Lower leg skin (tissue), 4 donors: ENCODE results near the gene ZBTB21. TPM values are rescaled to one million over a fixed set of nuclear protein-coding genes. Genes with fewer than 3 reads are reported as not detected.

Source experiments
- DNase-seq, 2 donors: peaks; one replicate each; pipeline ENCODE4 v3.0.0-alpha.2; 2019; ENCODE audit warnings: low spot score in 2 of 2
- H3K4me3 ChIP-seq: fragments of 200-600 bp; sonication (generic); 2 replicates; pipeline ENCODE4 v1.5.1; 2017; ENCODE audit warnings: mild to moderate bottlenecking, low read depth; ENCODE audit not compliant: poor library complexity, severe bottlenecking
- CTCF ChIP-seq, 3 donors: fragments of 450-650 bp; IDR thresholded peaks; one replicate each; pipeline ENCODE4 v1.5.1; 2016; ENCODE audit warnings: antibody characterized with exemption in 3 of 3, mild to moderate bottlenecking in 3 of 3, moderate library complexity in 2 of 3
- POLR2A ChIP-seq, 2 donors: fragments of 450-650 bp; IDR thresholded peaks; one replicate each; pipeline ENCODE4 v1.6.1; 2016 to 2017; ENCODE audit warnings: antibody characterized with exemption in 2 of 2, mild to moderate bottlenecking in 1 of 2, moderate library complexity in 1 of 2
- WGBS, 2 donors: methylation state at CpG; one replicate each; pipeline ENCODE4 v1.1.5; 2018; 5-methylcytosine and 5-hydroxymethylcytosine counted together
- intact Hi-C: fragments of 100-400 bp; cut with DNase I; formaldehyde crosslinking; loops from one replicate; pipeline ENCODE4 v1.15.0; 2023; ENCODE audit warnings: low total_unique reads
- total RNA-seq, 4 donors: library from RNA; depleted of rRNA; stranded (reverse); fragments of >200 nt; gene quantifications; one replicate each; pipeline ENCODE4 v1.1.0, GENCODE V29; 2016

Gene ZBTB21
- total RNA-seq, 4 donors from 2014 or later, result 18.1 to 31.9 (median 28.2) TPM

GRCh38 chr21:42036313-42036712 lies 26.2 kb upstream of the ZBTB21 start:
- intact Hi-C loops, result no loop called here
- H3K4me3 ChIP-seq, result no peak overlapping the region
- TF ChIP-seq CTCF (IDR thresholded peaks at IDR 0.05) (no peak), POLR2A (IDR thresholded peaks at IDR 0.05) (no peak)
- 89 to 93% methylated on average over 2 of the region's 2 CpGs for WGBS, 2 donors
- no peak for DNase-seq

- intact Hi-C loops, result no loop called here
- WGBS, 2 donors, result 83 to 84% methylated on average over 3 of the region's 3 CpGs
- H3K4me3 ChIP-seq, result no peak overlapping the region
- DNase-seq, result no peak
- TF ChIP-seq POLR2A (IDR thresholded peaks at IDR 0.05) (no peak), CTCF (IDR thresholded peaks at IDR 0.05) (no peak)
These were observed 22.8 kb upstream of the ZBTB21 start for GRCh38 chr21:42032968-42033367.

GRCh38 chr21:42032266-42032665 lies 22.1 kb upstream of the ZBTB21 start:
- DNase-seq, result no peak
- no peak overlapping the region for H3K4me3 ChIP-seq
- intact Hi-C loops, result no loop called here
- no peak for TF ChIP-seq CTCF (IDR thresholded peaks at IDR 0.05)
- TF ChIP-seq POLR2A (IDR thresholded peaks at IDR 0.05), result no peak
- WGBS, 2 donors, result 88 to 93% methylated on average over 2 of the region's 2 CpGs

- no peak overlapping the region for H3K4me3 ChIP-seq
- TF ChIP-seq CTCF (IDR thresholded peaks at IDR 0.05) (no peak), POLR2A (IDR thresholded peaks at IDR 0.05) (no peak)
- DNase-seq, result no peak
- intact Hi-C loops, result no loop called here
- WGBS, 2 donors, result 63 to 70% methylated on average over 4 of the region's 4 CpGs
These were observed 21.7 kb upstream of the ZBTB21 start for GRCh38 chr21:42031816-42032215.

- 83 to 85% methylated on average over 9 of the region's 9 CpGs for WGBS, 2 donors
- no peak for DNase-seq
- TF ChIP-seq POLR2A (IDR thresholded peaks at IDR 0.05) (no peak), CTCF (IDR thresholded peaks at IDR 0.05) (no peak)
- intact Hi-C loops, result no loop called here
- no peak overlapping the region for H3K4me3 ChIP-seq
These were observed 21.1 kb upstream of the ZBTB21 start for GRCh38 chr21:42031241-42031640.

GRCh38 chr21:42030311-42030710 lies 20.2 kb upstream of the ZBTB21 start:
- H3K4me3 ChIP-seq, result no peak overlapping the region
- intact Hi-C loops, result no loop called here
- WGBS, 2 donors, result 91 to 97% methylated on average over 4 of the region's 4 CpGs
- no peak for DNase-seq
- TF ChIP-seq POLR2A (IDR thresholded peaks at IDR 0.05), result no peak
- no peak for TF ChIP-seq CTCF (IDR thresholded peaks at IDR 0.05)
